ENCODE data around the gene TSPO. TPM values are rescaled to one million over a fixed set of nuclear protein-coding genes. Genes with fewer than 3 reads are reported as not detected.

The TSPO gene
- total RNA-seq, 1 donor from 2014 or later, result 124 TPM

GRCh38 chr22:43210631-43211515 lies 59.5 kb downstream of the TSPO start:
- H3K4me1 ChIP-seq (ENCODE audit: insufficient read depth, low read length), result no peaks in the 10 kb centered on the region
- H3K4me1 Mint-ChIP-seq (ENCODE audit: low read depth, unreplicated experiment), result no peaks in the 10 kb centered on the region
- H3K4me3 ChIP-seq (ENCODE audit: insufficient read depth, low read depth, low read length), result no peak overlapping the region
- no peaks in the 10 kb centered on the region for H3K9me3 ChIP-seq (ENCODE audit: insufficient read depth, low read depth, low read length)
- no peak overlapping the region for H3K4me3 Mint-ChIP-seq (ENCODE audit: unreplicated experiment)
- H3K27me3 ChIP-seq (ENCODE audit: insufficient read depth, low read length), result peaks cover 2% of the 10 kb centered on the region
- no peak for TF ChIP-seq EZH2 (IDR thresholded peaks at IDR 0.05; ENCODE audit: insufficient read depth, low read length)
- no peak for TF ChIP-seq CTCF (IDR thresholded peaks at IDR 0.05; ENCODE audit: insufficient read depth, low read depth, low read length)
- H3K27ac ChIP-seq (ENCODE audit: low read depth, low read length), result no peak overlapping the region
- H3K36me3 ChIP-seq (ENCODE audit: insufficient read depth, low read length), result no peaks in the 10 kb centered on the region
- H3K36me3 Mint-ChIP-seq (ENCODE audit: low read depth, unreplicated experiment), result no peaks in the 10 kb centered on the region
- H3K4me2 ChIP-seq (ENCODE audit: low read length), result no peak overlapping the region
- H4K20me1 ChIP-seq (ENCODE audit: insufficient read depth, low read length), result no peaks in the 10 kb centered on the region
- H3K79me2 ChIP-seq (ENCODE audit: insufficient read depth, low read length), result no peaks in the 10 kb centered on the region
- peaks cover 27% of the 10 kb centered on the region for H3K27me3 Mint-ChIP-seq (ENCODE audit: low read depth, unreplicated experiment)
- no peak overlapping the region for H3K9ac ChIP-seq (ENCODE audit: low read length)
- peaks cover 1% of the 10 kb centered on the region for H3K9me3 Mint-ChIP-seq (ENCODE audit: unreplicated experiment)
- no peak overlapping the region for H3K27ac Mint-ChIP-seq (ENCODE audit: unreplicated experiment)
- no peak for DNase-seq (ENCODE audit: low read depth)
- no peak overlapping the region for H2AFZ ChIP-seq (ENCODE audit: low read depth, low read length)
- no peak for FAIRE-seq

GRCh38 chr22:43211941-43212433 lies 60.6 kb downstream of the TSPO start:
- Mint-ChIP-seq H3K4me1 (ENCODE audit: low read depth, unreplicated experiment) (no peaks in the 10 kb centered on the region), H3K27ac (ENCODE audit: unreplicated experiment) (no peak overlapping the region), H3K4me3 (ENCODE audit: unreplicated experiment) (no peak overlapping the region), H3K9me3 (ENCODE audit: unreplicated experiment) (no peaks in the 10 kb centered on the region), H3K27me3 (ENCODE audit: low read depth, unreplicated experiment) (peaks cover 25% of the 10 kb centered on the region), H3K36me3 (ENCODE audit: low read depth, unreplicated experiment) (no peaks in the 10 kb centered on the region)
- no peaks in the 10 kb centered on the region for H3K79me2 ChIP-seq (ENCODE audit: insufficient read depth, low read length)
- no peaks in the 10 kb centered on the region for H4K20me1 ChIP-seq (ENCODE audit: insufficient read depth, low read length)
- no peak overlapping the region for H3K4me3 ChIP-seq (ENCODE audit: insufficient read depth, low read depth, low read length)
- DNase-seq (ENCODE audit: low read depth), result no peak
- H3K9me3 ChIP-seq (ENCODE audit: insufficient read depth, low read depth, low read length), result no peaks in the 10 kb centered on the region
- H3K9ac ChIP-seq (ENCODE audit: low read length), result no peak overlapping the region
- FAIRE-seq, result no peak
- H3K27me3 ChIP-seq (ENCODE audit: insufficient read depth, low read length), result peaks cover 2% of the 10 kb centered on the region
- no peak overlapping the region for H2AFZ ChIP-seq (ENCODE audit: low read depth, low read length)
- no peak for TF ChIP-seq CTCF (IDR thresholded peaks at IDR 0.05; ENCODE audit: insufficient read depth, low read depth, low read length)
- no peak for TF ChIP-seq EZH2 (IDR thresholded peaks at IDR 0.05; ENCODE audit: insufficient read depth, low read length)
- H3K27ac ChIP-seq (ENCODE audit: low read depth, low read length), result no peak overlapping the region
- no peak overlapping the region for H3K4me2 ChIP-seq (ENCODE audit: low read length)
- H3K4me1 ChIP-seq (ENCODE audit: insufficient read depth, low read length), result no peaks in the 10 kb centered on the region
- no peaks in the 10 kb centered on the region for H3K36me3 ChIP-seq (ENCODE audit: insufficient read depth, low read length)
